CD4-positive, CD25-positive, alpha-beta regulatory T cell (primary cell): Measurements from ENCODE around the gene DESI2. TPM values are rescaled to one million over a fixed set of nuclear protein-coding genes. Genes with fewer than 3 reads are reported as not detected.

Source experiments
- ATAC-seq, 2 donors: fragments of 150-1000 bp; cut with Tn5 transposase; one replicate each; pipeline ENCODE4 v1.10.0; 2021; ENCODE audit warnings: low read depth in 2 of 2, moderate number of reproducible peaks in 2 of 2, moderate library complexity in 1 of 2
- DNase-seq, 3 donors: peaks; one replicate each; pipeline versions ENCODE4 v3.0.0 to v3.0.0-alpha.2; 2012 to 2022; ENCODE audit warnings: mixed read lengths in 1 of 3
- H3K27ac ChIP-seq: one replicate; pipeline ENCODE4 v1.7.0; 2013; ENCODE audit warnings: mild to moderate bottlenecking, low read length; ENCODE audit not compliant: insufficient read depth, poor library complexity, severe bottlenecking
- H3K27me3 ChIP-seq: one replicate; pipeline ENCODE4 v1.7.0; 2013; ENCODE audit warnings: low read length; ENCODE audit not compliant: control insufficient read depth, insufficient read depth
- H3K36me3 ChIP-seq: one replicate; pipeline ENCODE4 v1.7.0; 2013; ENCODE audit warnings: mild to moderate bottlenecking, low read length, moderate library complexity; ENCODE audit not compliant: control insufficient read depth, insufficient read depth
- H3K4me1 ChIP-seq: 2 replicates; pipeline ENCODE4 v1.7.0; 2013; ENCODE audit warnings: mild to moderate bottlenecking, low read length; ENCODE audit not compliant: insufficient read depth, control insufficient read depth, poor library complexity, severe bottlenecking
- H3K4me3 ChIP-seq: one replicate; pipeline ENCODE4 v1.7.0; 2013; ENCODE audit warnings: low read depth, mild to moderate bottlenecking, low read length, moderate library complexity
- H3K9me3 ChIP-seq, 2 experiments: 1 replicate in 1 of 2; 2 replicates in 1 of 2; pipeline ENCODE4 v1.7.0; 2013; ENCODE audit warnings: low read length in 2 of 2, mild to moderate bottlenecking in 1 of 2, moderate library complexity in 1 of 2; ENCODE audit not compliant: control insufficient read depth in 2 of 2
- H3K27ac Mint-ChIP-seq, 3 donors: one replicate each; pipeline ENCODE4 v1.8.0; 2020 to 2022; ENCODE audit warnings: mild to moderate bottlenecking in 3 of 3, mixed read lengths in 3 of 3, moderate library complexity in 2 of 3
- H3K27me3 Mint-ChIP-seq: one replicate; pipeline ENCODE4 v1.8.0; 2022; ENCODE audit warnings: mild to moderate bottlenecking, mixed read lengths
- H3K36me3 Mint-ChIP-seq: one replicate; pipeline ENCODE4 v1.8.0; 2020; ENCODE audit warnings: mixed read lengths
- H3K4me1 Mint-ChIP-seq, 4 donors: one replicate each; pipeline ENCODE4 v1.8.0; 2020 to 2022; ENCODE audit warnings: mixed read lengths in 4 of 4, mild to moderate bottlenecking in 1 of 4
- H3K4me3 Mint-ChIP-seq, 4 donors: one replicate each; pipeline ENCODE4 v1.8.0; 2020 to 2022; ENCODE audit warnings: mild to moderate bottlenecking in 4 of 4, mixed read lengths in 4 of 4, moderate library complexity in 3 of 4
- H3K9me3 Mint-ChIP-seq, 7 donors: one replicate each; pipeline ENCODE4 v1.8.0; 2020 to 2022; ENCODE audit warnings: mixed read lengths in 7 of 7, mild to moderate bottlenecking in 3 of 7, moderate library complexity in 2 of 7
- polyA plus RNA-seq, 4 donors: library from polyadenylated mRNA; unstranded; fragments of 300-500 nt; fragmentation: Illumina TruSeq; gene quantifications; one replicate each; pipeline ENCODE4 v1.2.3, GENCODE V29; 2021
- total RNA-seq: library from RNA; stranded (reverse); gene quantifications from one replicate; pipeline ENCODE4 v1.2.3, GENCODE V29; 2022

The DESI2 gene
- total and polyA plus RNA-seq, 5 donors from 2014 or later: 15.6 to 23.7 (median 18.4) TPM

- ATAC-seq (no peak), DNase-seq (no peak)
- Mint-ChIP-seq H3K9me3 (no peaks in the 10 kb centered on the region), H3K27me3 (peaks cover 24% of the 10 kb centered on the region), H3K27ac (no peak overlapping the region), H3K36me3 (no peaks in the 10 kb centered on the region), H3K4me3 (no peak overlapping the region), H3K4me1 (no peaks in the 10 kb centered on the region)
- H3K27me3 ChIP-seq: peaks cover 4% of the 10 kb centered on the region
- no peaks in the 10 kb centered on the region for H3K4me1 ChIP-seq
- H3K9me3 ChIP-seq: no peaks in the 10 kb centered on the region
- H3K36me3 ChIP-seq: no peaks in the 10 kb centered on the region
- no peak overlapping the region for H3K27ac ChIP-seq
- no peak overlapping the region for H3K4me3 ChIP-seq
Observed at GRCh38 chr1:244645414-244645813, 7.5 kb upstream of the DESI2 start.

GRCh38 chr1:244645890-244646289, 7.0 kb upstream of the DESI2 start:
- peaks cover 2% of the 10 kb centered on the region for H3K27me3 ChIP-seq
- Mint-ChIP-seq H3K4me3 (no peak overlapping the region), H3K27ac (no peak overlapping the region), H3K4me1 (no peaks in the 10 kb centered on the region), H3K36me3 (no peaks in the 10 kb centered on the region), H3K27me3 (peaks cover 25% of the 10 kb centered on the region), H3K9me3 (no peaks in the 10 kb centered on the region)
- H3K27ac ChIP-seq: no peak overlapping the region
- H3K9me3 ChIP-seq: no peaks in the 10 kb centered on the region
- DNase-seq (no peak), ATAC-seq (no peak)
- H3K4me1 ChIP-seq: no peaks in the 10 kb centered on the region
- no peaks in the 10 kb centered on the region for H3K36me3 ChIP-seq
- no peak overlapping the region for H3K4me3 ChIP-seq

GRCh38 chr1:244647819-244648218, 5.1 kb upstream of the DESI2 start:
- no peaks in the 10 kb centered on the region for H3K9me3 ChIP-seq
- Mint-ChIP-seq H3K4me1 (peaks cover 5 to 14% (median 11%) of the 10 kb centered on the region in 4 donors), H3K27me3 (peaks cover 16% of the 10 kb centered on the region), H3K27ac (no peak overlapping the region), H3K36me3 (no peaks in the 10 kb centered on the region), H3K9me3 (no peaks in the 10 kb centered on the region), H3K4me3 (no peak overlapping the region)
- H3K4me3 ChIP-seq: no peak overlapping the region
- DNase-seq: no peak
- no peaks in the 10 kb centered on the region for H3K27me3 ChIP-seq
- no peak overlapping the region for H3K27ac ChIP-seq
- ATAC-seq: no peak
- H3K4me1 ChIP-seq: peaks cover 6% of the 10 kb centered on the region
- H3K36me3 ChIP-seq: no peaks in the 10 kb centered on the region

- H3K27ac Mint-ChIP-seq: peak overlapping the region; percentile 57 to 90 (median 77)
- no peaks in the 10 kb centered on the region for H3K9me3 Mint-ChIP-seq
- peak overlapping the region; percentile 82 to 93 (median 86) for H3K4me3 Mint-ChIP-seq
- Histone ChIP-seq H3K36me3 (peaks cover 2% of the 10 kb centered on the region), H3K27me3 (no peaks in the 10 kb centered on the region), H3K4me3 (peak overlapping the region; percentile 79), H3K4me1 (peaks cover 36% of the 10 kb centered on the region), H3K27ac (peak overlapping the region; percentile 84), H3K9me3 (no peaks in the 10 kb centered on the region)
- ATAC-seq: no peak
- DNase-seq: no peak
- peaks cover 4% of the 10 kb centered on the region for H3K36me3 Mint-ChIP-seq
- H3K27me3 Mint-ChIP-seq: peaks cover 7% of the 10 kb centered on the region
- H3K4me1 Mint-ChIP-seq: peaks cover 5 to 19% (median 16%) of the 10 kb centered on the region in 4 donors
Observed at GRCh38 chr1:244651956-244652622, 837 bp upstream of the DESI2 start.

- no peaks in the 10 kb centered on the region for H3K27me3 ChIP-seq
- DNase-seq (peak in 1 of 3 donors; percentile 21), ATAC-seq (no peak)
- peak overlapping the region; percentile 84 for H3K27ac ChIP-seq
- Mint-ChIP-seq H3K9me3 (no peaks in the 10 kb centered on the region), H3K36me3 (peaks cover 18% of the 10 kb centered on the region), H3K27me3 (peaks cover 7% of the 10 kb centered on the region), H3K4me1 (peaks cover 14 to 33% (median 28%) of the 10 kb centered on the region in 4 donors), H3K4me3 (no peak overlapping the region), H3K27ac (no peak overlapping the region)
- peak overlapping the region; percentile 92 for H3K4me3 ChIP-seq
- H3K36me3 ChIP-seq: peaks cover 6% of the 10 kb centered on the region
- peaks cover 36% of the 10 kb centered on the region for H3K4me1 ChIP-seq
- H3K9me3 ChIP-seq: no peaks in the 10 kb centered on the region
Observed at GRCh38 chr1:244653439-244654107, 647 bp downstream of the DESI2 start.

DNA sequence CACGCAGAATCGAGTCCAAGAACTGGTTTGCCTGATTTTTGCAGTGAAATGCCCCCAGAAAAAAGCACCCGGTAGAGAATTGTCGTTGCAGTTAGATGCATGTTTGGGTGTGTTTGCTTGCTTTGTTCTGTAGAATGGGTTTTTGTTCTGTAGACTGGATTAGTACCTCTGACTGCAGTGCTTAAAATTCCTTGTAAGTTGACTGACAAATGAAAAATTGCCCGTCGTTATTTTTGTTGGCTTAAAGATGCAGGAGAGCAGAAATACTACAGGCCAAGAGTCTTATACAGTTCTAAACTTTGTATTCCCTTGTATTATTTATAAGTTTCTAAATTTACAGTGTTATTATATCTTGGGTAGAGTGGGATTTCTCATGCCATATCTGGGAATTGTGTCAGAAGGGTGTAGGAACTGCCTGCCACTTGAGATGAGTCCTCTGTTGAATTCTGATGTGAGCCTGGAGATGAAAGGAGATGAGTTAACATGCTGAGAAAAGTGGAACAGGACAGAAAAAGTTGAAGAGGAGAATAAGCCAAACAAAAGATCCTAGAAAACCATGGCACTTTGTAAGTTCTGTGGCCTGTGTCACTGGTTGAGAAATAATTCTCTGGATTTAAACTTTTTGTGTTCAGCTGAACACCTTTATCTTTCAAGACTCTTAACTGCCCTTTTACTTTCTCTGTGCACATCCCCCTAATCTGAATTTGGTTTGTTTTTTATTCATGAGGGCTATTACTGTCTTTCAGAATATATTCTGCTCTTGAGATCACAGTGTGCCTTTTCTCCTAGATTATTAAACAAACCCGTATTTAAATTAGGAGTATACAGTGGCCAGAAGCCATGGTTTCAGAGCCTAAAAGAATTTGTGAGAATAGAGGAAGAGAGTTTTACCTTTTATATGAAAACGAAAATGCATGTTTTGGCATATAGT, 1.4 kb downstream of the DESI2 start:
- no peak overlapping the region for H3K27ac ChIP-seq
- no peaks in the 10 kb centered on the region for H3K9me3 Mint-ChIP-seq
- H3K4me1 ChIP-seq: peaks cover 36% of the 10 kb centered on the region
- DNase-seq (peak in 1 of 3 donors; percentile 12), ATAC-seq (no peak)
- H3K27me3 Mint-ChIP-seq: peaks cover 7% of the 10 kb centered on the region
- H3K36me3 ChIP-seq: peaks cover 6% of the 10 kb centered on the region
- no peak overlapping the region for H3K4me3 Mint-ChIP-seq
- no peaks in the 10 kb centered on the region for H3K9me3 ChIP-seq
- H3K36me3 Mint-ChIP-seq: peaks cover 24% of the 10 kb centered on the region
- H3K4me1 Mint-ChIP-seq: peaks cover 19 to 38% (median 31%) of the 10 kb centered on the region in 4 donors
- peak overlapping the region; percentile 92 for H3K4me3 ChIP-seq
- no peak overlapping the region for H3K27ac Mint-ChIP-seq
- no peaks in the 10 kb centered on the region for H3K27me3 ChIP-seq

DNA sequence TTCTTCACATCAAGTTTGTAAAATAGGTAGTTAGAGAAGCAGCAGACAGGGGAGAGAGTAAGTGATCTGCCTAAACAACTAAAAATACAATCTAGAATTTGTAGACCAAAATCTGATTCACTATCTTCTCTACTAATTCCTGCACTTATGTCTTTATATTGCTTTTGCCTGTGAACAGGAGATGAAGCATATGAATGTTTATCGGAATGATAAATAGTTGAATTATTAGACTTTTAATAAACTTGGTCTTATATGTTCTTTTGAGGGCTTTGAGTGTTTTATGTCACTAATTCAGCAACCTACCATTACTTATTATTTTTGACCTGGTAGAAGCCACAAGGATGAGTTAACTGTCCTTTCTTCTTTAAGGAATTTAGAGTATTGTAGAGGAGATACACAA, 2.3 kb downstream of the DESI2 start:
- no peaks in the 10 kb centered on the region for H3K27me3 ChIP-seq

More for the DNA sequence above, 2.3 kb downstream of the DESI2 start:
- Histone ChIP-seq H3K36me3 (peaks cover 6% of the 10 kb centered on the region), H3K4me3 (peak overlapping the region; percentile 92), H3K9me3 (no peaks in the 10 kb centered on the region), H3K27ac (no peak overlapping the region), H3K4me1 (peaks cover 36% of the 10 kb centered on the region)
- DNase-seq (no peak), ATAC-seq (no peak)
- peaks cover 26% of the 10 kb centered on the region for H3K36me3 Mint-ChIP-seq
- peaks cover 4% of the 10 kb centered on the region for H3K27me3 Mint-ChIP-seq
- H3K4me1 Mint-ChIP-seq: peaks cover 22 to 39% (median 32%) of the 10 kb centered on the region in 4 donors
- H3K27ac Mint-ChIP-seq: no peak overlapping the region
- no peaks in the 10 kb centered on the region for H3K9me3 Mint-ChIP-seq
- no peak overlapping the region for H3K4me3 Mint-ChIP-seq
